ENCODE data around the gene ACTL10. TPM values are rescaled to one million over a fixed set of nuclear protein-coding genes. Genes with fewer than 3 reads are reported as not detected.

Gene ACTL10
- total and polyA plus RNA-seq, 10 donors, result 1.1 to 3.5 (median 2.1) TPM

DNA sequence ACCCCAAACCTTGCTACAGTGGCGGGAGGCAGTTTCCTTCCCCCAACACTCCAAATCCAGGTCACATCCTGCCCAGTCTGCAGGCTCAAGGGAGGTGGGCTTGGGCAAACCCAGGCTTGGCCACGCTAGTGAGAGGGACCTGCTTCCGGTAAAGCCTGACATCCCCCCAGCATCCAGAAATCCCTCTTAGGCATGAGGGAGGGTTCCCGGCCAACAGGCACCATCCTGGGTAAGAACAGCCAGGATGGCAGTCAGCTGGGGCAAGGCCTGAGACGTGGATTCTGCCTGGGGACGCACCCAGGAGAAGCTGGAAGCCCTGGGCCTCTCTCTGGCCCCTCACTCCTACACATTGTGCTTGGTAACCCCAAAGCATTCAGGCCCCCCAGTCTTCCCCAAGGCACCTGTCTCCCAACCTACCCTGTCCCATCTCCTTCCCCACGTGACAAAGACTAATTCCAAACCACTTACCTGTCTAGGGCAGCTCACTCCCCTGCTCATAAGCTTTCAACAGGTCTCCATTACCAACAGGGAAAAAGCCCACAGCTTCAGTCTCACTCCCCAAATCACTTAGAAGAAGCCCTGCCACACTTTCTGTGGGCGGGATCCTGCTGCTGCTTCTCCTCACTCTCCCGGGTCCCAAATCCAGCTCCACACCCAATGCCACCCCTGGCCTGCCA lies 2.5 kb upstream of the ACTL10 start:
- intact Hi-C loops (cut with DNase I; ENCODE audit: low total_unique reads), result no loop called here
- Histone ChIP-seq H3K27ac (peak overlapping the region; percentile 88 to 96 (median 92)), H3K4me1 (peaks cover 5 to 66% (median 45%) of the 10 kb centered on the region in 6 donors), H3K9me3 (no peaks in the 10 kb centered on the region), H3K4me3 (peak overlapping the region; percentile 65 to 93 (median 71)), H3K27me3 (replicated peaks in 1 of 7) (no peaks in the 10 kb centered on the region), H3K36me3 (peaks cover 0 to 19% (median 4%) of the 10 kb centered on the region in 6 donors)
- no peak for DNase-seq
- 42 to 66% (median 53%) methylated on average over 7 to 9 of the region's 9 CpGs for WGBS, 5 donors
- no peak for TF ChIP-seq POLR2A (IDR thresholded peaks at IDR 0.05)
- TF ChIP-seq, protein P1, sequence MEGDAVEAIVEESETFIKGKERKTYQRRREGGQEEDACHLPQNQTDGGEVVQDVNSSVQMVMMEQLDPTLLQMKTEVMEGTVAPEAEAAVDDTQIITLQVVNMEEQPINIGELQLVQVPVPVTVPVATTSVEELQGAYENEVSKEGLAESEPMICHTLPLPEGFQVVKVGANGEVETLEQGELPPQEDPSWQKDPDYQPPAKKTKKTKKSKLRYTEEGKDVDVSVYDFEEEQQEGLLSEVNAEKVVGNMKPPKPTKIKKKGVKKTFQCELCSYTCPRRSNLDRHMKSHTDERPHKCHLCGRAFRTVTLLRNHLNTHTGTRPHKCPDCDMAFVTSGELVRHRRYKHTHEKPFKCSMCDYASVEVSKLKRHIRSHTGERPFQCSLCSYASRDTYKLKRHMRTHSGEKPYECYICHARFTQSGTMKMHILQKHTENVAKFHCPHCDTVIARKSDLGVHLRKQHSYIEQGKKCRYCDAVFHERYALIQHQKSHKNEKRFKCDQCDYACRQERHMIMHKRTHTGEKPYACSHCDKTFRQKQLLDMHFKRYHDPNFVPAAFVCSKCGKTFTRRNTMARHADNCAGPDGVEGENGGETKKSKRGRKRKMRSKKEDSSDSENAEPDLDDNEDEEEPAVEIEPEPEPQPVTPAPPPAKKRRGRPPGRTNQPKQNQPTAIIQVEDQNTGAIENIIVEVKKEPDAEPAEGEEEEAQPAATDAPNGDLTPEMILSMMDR (IDR thresholded peaks at IDR 0.05 in 8 of 11, conservative IDR thresholded peaks at IDR 0.05 in 3 of 11), result no peak
- no peak for TF ChIP-seq POLR2AphosphoS5 (IDR thresholded peaks at IDR 0.05)

- TF ChIP-seq POLR2AphosphoS5 (IDR thresholded peaks at IDR 0.05) (no peak), POLR2A (IDR thresholded peaks at IDR 0.05) (no peak)
- TF ChIP-seq, protein P1 (IDR thresholded peaks at IDR 0.05 in 8 of 11, conservative IDR thresholded peaks at IDR 0.05 in 3 of 11), result no peak
- Histone ChIP-seq H3K4me1 (peaks cover 5 to 67% (median 45%) of the 10 kb centered on the region in 6 donors), H3K9me3 (no peaks in the 10 kb centered on the region), H3K4me3 (no peak overlapping the region), H3K27ac (peak overlapping the region in 5 of 8 donors; percentile 92 to 96 (median 93)), H3K27me3 (replicated peaks in 1 of 7) (no peaks in the 10 kb centered on the region), H3K36me3 (peaks cover 0 to 19% (median 2%) of the 10 kb centered on the region in 6 donors)
- no peak for DNase-seq
- intact Hi-C loops (cut with DNase I; ENCODE audit: low total_unique reads), result no loop called here
- 93 to 100% (median 95%) methylated on average over 2 of the region's 2 CpGs for WGBS, 5 donors
These were observed 2.0 kb upstream of the ACTL10 start for GRCh38 chr20:33664762-33665144.

GRCh38 chr20:33667245-33667675 lies 517 bp downstream of the ACTL10 start:
- peak; percentile 92 for DNase-seq
- TF ChIP-seq, protein P1 (IDR thresholded peaks at IDR 0.05 in 8 of 11, conservative IDR thresholded peaks at IDR 0.05 in 3 of 11), result no peak
- TF ChIP-seq POLR2A (IDR thresholded peaks at IDR 0.05) (no peak), POLR2AphosphoS5 (IDR thresholded peaks at IDR 0.05) (no peak)
- no peaks in the 10 kb centered on the region for H3K9me3 ChIP-seq
- peaks cover 5 to 70% (median 46%) of the 10 kb centered on the region in 6 donors for H3K4me1 ChIP-seq
- intact Hi-C loops (cut with DNase I; ENCODE audit: low total_unique reads), result no loop called here
- 1 to 69% (median 6%) methylated on average over 17 to 55 of the region's 55 CpGs for WGBS, 5 donors
- peak overlapping the region; percentile 80 to 94 (median 88) for H3K27ac ChIP-seq
- H3K4me3 ChIP-seq, result peak overlapping the region; percentile 59 to 89 (median 76)
- H3K36me3 ChIP-seq, result peaks cover 0 to 33% (median 0%) of the 10 kb centered on the region in 6 donors
- H3K27me3 ChIP-seq (replicated peaks in 1 of 7), result no peaks in the 10 kb centered on the region

DNA sequence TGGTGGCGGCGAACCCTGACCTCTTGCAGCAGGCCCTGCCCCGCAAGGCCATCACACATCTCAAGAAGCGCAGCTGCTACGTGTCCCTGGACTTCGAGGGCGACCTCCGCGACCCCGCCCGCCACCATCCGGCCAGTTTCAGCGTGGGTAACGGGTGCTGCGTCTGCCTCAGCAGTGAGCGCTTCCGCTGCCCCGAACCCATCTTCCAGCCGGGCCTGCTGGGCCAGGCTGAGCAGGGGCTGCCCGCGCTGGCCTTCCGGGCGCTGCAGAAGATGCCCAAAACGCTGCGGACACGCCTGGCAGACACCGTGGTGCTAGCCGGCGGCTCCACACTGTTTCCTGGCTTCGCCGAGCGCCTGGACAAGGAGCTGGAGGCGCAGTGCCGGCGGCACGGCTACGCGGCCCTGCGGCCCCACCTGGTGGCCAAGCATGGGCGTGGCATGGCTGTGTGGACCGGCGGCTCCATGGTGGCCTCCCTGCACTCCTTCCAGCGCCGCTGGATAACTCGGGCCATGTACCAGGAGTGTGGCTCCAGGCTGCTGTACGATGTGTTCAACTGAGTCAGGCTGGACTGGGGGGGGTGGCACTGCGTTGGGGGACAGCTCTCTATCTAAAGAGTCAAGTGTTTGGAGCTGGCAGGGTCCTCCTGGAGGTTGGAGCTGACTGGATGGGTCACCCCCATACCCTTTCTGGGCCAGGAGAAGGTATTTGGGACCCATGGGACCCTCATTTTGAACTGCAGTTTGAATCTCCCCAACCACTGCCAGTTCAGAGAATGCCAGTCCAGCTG lies 1.1 kb downstream of the ACTL10 start:
- peak; percentile 98 for DNase-seq
- 2 to 44% (median 12%) methylated on average over 11 to 47 of the region's 47 CpGs for WGBS, 5 donors
- H3K4me1 ChIP-seq, result peaks cover 5 to 70% (median 48%) of the 10 kb centered on the region in 6 donors
- peak overlapping the region; percentile 80 to 94 (median 88) for H3K27ac ChIP-seq
- H3K27me3 ChIP-seq (replicated peaks in 1 of 7), result no peaks in the 10 kb centered on the region
- TF ChIP-seq POLR2AphosphoS5 (IDR thresholded peaks at IDR 0.05), result peak; percentile 65 to 82 (median 71)
- no peak for TF ChIP-seq POLR2A (IDR thresholded peaks at IDR 0.05)
- TF ChIP-seq, protein P1 (IDR thresholded peaks at IDR 0.05 in 8 of 11, conservative IDR thresholded peaks at IDR 0.05 in 3 of 11), result peak; percentile 90 to 98 (median 96)
- intact Hi-C loops (cut with DNase I; ENCODE audit: low total_unique reads), result no loop called here
- H3K36me3 ChIP-seq, result peaks cover 0 to 33% (median 0%) of the 10 kb centered on the region in 6 donors
- H3K9me3 ChIP-seq, result no peaks in the 10 kb centered on the region
- peak overlapping the region; percentile 59 to 89 (median 76) for H3K4me3 ChIP-seq
